Measurements from ENCODE around the gene CAMTA2.

The CAMTA2 gene

DNA sequence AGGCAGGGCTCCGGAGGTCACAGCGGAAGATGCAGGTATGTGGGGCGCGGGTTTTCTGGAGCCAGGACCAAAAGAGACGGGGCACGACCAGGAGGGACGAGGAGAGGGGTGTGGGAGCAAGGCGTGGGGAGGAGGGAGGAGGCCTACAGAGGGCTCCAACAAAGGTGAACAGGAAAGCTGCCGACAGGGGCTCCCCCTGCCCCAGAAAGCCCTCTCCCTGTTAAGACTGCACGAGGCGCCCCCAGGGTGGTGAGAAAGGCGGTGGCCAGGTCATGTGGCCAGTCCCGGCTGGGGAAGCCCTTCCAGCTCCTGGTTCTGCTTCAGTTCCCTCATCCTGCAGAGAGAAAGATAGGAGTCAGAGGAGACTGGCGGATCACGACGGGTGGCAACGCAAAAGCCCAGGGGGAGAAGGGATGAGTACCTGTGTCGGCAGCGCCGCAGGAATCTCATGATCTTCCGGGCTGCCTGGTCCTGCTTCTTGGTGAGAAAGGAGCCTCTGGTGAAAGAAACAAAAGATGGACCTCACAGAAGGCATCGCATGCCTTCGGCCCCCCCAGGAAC is 18.9 kb downstream of the CAMTA2 start:
- peak in 1 of 3 experiments; percentile 29 for DNase-seq (ENCODE audit: low read depth in 2 of 3, low spot score in 2 of 3)

DNA sequence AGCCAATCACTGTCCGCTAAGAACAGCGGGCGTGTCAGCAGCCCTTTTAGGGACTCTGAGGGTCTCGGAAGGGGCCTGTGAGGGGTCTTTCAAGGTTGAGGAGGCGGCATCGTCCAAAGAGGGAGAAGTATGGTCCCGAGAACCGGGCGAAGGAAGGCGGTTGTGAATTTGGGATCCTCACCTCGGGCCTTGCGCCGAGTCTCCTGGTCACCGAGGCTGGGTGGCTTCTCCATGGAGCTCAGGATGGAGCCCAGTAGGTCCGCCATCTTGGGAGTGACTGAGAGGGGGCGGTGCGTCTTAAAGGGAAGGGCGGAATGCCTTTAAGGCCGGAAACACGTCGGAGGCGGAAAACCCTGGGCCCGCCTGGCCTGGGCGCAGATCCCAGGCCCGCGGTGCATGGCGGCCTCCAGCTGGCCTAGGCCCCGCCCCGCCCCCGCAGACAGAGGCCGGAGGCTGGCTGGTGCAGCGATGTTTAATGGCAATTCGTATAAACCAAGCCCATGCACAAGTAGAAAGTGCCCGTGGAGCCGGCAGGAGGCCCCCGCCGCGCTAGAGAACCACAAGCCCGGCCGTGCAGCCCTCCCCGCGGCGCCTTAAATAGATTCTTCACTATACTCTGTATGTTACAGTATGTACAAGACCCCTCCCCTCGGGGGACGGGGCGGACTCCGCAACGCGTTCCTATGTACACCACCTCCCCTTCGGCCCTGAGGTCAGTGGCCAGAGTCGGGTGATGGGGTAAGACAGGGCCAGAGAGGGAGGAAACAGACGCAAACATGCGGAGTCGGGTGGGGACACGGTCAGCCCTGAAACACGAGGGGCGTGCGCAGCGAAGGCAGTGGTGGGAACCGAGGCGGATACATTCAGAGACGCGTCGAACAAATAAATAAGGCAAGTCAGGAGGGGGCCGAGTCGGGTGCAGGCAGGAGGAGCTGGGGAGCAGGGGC is 19.7 kb downstream of the CAMTA2 start, which contains the start of gene SPAG7:
TSS of gene SPAG7 (minus strand) at position 279 of the 947 bp plus-strand sequence. CDS start at position 266, 13 bp downstream.
- peak; percentile 86 to 89 (median 86) for DNase-seq (ENCODE audit: low read depth in 2 of 3, low spot score in 2 of 3)

DNA sequence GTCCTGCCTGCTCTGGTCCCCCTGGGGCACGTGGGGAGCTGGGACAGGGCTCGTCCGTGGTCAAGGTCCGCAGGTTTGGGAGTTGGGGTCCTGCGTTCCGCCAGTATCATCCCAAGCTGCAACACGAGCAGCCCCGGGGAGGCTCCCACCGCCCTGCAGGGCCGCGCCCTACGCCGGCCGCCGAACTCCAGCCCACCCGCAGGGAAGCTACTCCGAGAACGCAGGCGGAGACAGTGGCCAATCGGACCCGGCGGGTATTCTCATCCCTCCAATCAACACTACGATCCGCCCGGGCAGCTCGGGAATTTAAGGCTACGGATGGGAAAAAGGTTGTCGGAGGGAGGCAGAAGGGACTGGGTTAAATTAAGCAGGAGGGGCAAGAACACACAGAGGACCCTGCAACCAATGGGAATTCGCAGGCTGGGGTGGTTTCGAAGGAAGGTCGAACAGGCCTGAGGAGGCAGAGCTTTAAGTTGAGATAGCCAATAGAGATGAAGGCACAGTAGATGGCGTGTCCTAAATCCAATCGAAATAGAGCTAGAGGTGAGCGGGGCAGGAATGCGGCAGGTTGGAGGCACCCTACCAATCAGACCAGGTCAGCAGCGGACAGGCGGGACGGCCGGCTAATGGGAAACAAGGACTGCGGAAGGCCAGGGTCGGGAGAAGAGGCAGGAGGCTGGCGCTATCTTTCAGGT is 20.5 kb downstream of the CAMTA2 start:
- peak; percentile 41 to 84 (median 76) for DNase-seq (ENCODE audit: low read depth in 2 of 3, low spot score in 2 of 3)

DNA sequence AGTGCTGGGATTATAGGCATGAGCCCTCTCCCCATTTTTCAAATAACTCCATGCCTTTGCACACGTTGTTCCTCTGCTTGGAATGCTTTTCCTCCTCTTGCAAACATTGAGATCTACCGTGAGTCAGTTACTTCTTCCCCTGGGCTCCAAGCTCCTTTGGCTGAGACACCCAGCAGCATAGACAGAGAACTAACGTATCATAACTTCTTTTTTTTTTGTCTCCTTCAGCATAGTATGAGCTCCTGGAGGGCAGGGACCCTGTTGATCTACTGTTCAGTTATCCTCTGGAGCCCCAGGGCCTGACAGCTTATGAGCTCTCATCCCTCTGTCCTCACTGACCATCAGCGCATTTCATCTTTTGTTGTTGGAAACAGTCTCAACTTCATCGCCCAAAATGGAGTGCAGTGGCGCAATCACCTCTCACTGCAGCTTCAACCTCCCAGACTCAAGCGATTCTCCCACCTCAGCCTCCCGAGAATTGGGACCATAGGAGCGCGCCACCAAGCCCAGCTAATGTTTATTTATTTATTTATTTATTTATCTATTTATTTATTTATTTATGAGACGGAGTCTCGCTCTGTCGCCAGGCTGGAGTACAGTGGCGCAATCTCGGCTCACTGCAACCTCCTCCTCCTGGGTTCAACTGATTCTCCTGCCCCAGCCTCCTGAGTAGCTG is 22.0 kb downstream of the CAMTA2 start:
- DNase-seq (ENCODE audit: low read depth in 2 of 3, low spot score in 2 of 3), result no peak

DNA sequence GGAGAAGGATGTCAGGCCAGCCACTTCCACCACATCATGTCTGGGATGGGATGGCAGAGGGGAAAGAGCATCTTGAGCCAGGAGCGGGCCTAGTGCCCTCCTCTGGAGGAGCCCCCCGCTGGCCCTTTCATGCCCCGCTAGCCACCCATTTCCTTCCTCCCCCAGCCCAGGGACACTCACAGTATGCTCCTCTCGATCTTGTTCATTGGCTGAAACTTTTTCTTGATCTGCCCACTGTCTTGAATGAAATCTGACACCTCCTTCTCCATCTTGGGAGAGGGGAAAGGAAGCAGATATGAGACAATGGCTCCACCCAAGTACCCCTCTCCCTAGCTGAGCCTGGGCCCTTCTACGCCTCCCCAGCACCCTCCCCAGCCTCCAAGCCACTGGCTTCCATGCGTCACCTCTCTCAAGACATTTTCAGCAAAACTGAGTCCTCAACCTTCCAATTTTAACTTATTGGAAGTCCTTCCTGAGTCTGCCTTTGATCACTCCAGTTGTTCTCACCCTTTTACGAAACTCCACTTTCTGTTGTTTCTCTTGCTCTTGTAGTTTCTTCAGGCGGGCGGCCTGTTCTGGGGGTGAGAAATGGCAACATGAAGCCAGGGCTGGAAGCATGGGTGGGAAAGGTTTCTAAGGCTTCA is 27.1 kb downstream of the CAMTA2 start:
- no peak for DNase-seq (ENCODE audit: low read depth in 2 of 3, low spot score in 2 of 3)

DNA sequence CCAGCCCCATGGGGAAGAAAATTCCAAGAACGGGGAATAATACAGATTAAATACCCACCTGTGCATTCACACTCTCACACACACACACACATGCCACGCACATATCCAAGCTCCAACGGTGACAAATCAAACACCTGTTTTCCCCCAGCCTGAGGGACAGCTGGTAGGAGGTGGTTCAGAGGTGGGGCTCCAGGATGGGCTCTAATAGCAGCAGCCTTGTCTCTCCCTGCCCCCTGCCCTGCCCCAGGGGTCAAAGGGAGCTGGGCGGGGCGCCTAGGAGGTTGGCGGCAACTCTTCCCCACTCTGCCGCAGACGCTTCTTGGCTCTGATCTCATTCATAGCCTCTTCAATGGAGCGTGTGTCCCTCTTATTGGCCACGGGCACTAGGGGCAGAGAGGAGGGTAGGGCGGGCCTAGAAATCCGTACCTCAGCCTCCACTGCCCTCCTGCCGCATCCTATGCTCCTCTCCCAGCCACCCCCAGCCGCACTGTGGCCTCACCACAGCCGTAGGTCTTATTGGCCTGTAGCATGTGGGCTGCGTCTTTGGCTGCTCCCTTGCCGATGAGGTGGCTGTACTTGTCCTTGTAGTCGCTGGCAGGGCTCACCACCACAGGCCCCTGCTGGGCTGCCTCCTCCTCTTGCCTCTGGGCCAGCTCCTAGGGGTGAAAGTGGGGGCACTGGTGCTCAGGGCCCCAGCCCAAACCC is 28.1 kb downstream of the CAMTA2 start:
- DNase-seq (ENCODE audit: low read depth in 2 of 3, low spot score in 2 of 3), result no peak

DNA sequence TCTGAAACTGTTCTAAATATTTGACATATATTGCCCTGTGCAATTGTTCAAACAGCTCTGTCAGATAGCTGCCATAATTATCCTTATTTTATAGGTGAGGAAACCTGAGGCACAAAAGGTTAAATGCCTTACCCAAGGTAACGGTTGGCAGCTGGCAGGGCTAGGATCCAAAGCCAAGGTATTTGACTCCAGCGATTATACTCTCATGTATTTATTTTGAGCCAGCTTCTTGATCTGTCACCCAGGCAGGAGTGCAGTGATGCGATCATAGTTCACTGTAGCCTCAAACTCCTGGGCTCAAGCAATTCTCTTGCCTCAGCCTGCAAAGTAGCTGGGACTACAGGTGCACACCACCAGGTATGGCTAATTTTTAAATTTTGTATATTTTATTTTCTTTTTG is 29.4 kb downstream of the CAMTA2 start:
- DNase-seq (ENCODE audit: low read depth in 2 of 3, low spot score in 2 of 3), result no peak

DNA sequence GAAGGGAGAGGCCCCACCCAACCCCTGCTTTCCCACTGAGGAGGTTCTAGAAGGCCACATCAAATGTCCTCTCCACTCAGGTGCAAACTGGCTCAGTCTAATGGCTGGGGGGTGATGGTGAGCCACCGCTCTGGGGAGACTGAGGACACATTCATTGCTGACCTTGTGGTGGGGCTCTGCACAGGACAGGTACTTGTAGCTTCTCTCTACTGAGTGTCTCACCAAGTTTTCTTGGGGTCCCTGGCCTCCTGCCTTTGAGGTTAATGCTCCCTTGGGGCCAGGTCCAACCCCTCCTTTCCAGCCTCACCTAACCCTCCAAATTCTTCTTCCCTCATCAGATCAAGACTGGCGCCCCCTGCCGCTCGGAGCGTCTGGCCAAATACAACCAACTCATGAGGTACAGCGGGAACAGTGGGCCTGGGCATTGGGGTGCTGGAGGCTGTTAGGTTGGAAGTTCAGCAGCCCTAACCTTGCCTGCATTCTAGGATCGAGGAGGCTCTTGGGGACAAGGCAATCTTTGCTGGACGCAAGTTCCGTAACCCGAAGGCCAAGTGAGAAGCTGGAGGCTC is 30.9 kb downstream of the CAMTA2 start:
- DNase-seq (ENCODE audit: low read depth in 2 of 3, low spot score in 2 of 3), result no peak

DNA sequence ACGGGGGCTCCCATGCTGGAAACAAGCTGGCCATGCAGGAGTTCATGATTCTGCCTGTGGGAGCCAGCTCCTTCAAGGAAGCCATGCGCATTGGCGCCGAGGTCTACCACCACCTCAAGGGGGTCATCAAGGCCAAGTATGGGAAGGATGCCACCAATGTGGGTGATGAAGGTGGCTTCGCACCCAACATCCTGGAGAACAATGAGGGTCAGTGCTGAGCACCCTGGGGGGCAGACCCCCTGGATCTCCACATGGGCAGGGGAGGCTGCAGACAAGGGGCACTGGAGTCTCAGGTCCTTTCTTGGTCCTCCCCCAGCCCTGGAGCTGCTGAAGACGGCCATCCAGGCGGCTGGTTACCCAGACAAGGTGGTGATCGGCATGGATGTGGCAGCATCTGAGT is 32.4 kb downstream of the CAMTA2 start:
- no peak for DNase-seq (ENCODE audit: low read depth in 2 of 3, low spot score in 2 of 3)

DNA sequence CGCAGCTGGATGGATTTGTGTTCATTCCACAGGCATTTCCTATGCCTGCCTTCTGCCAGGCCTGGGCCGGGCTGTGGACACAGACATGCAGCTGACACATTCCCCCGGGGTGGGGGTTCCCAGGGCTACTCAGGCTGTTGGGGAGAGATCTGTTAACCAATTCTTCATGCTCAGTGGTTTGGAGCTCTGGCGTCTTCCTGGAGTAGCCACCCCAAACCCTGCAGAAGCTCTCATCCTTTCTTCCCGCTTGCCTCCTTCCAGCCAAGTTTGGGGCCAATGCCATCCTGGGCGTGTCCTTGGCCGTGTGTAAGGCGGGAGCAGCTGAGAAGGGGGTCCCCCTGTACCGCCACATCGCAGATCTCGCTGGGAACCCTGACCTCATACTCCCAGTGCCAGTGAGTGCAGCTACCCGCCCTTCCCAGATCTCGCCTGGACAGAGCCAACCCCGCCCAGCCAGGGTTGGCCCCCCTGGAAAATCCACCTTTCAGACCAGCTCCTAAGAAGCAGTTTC is 34.0 kb downstream of the CAMTA2 start:
- no peak for DNase-seq (ENCODE audit: low read depth in 2 of 3, low spot score in 2 of 3)

DNA sequence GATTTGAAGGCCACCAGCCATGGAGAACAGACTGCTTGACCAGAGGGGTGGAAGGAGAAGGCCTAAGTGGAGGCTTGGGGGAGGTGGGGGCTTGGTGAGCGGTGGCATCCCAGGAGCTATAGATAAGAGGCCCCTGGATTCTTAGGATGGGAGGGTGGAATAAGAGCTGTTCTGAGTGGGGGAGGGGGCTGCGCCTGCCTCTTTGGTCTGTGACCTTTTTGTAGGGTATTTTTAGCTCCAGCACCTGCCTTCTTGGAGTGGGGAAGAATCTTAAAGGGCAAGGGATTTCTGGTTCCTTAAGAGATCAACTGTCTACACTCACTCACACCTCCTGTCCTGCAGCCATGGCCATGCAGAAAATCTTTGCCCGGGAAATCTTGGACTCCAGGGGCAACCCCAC is 36.0 kb downstream of the CAMTA2 start:
- no peak for DNase-seq (ENCODE audit: low read depth in 2 of 3, low spot score in 2 of 3)

DNA sequence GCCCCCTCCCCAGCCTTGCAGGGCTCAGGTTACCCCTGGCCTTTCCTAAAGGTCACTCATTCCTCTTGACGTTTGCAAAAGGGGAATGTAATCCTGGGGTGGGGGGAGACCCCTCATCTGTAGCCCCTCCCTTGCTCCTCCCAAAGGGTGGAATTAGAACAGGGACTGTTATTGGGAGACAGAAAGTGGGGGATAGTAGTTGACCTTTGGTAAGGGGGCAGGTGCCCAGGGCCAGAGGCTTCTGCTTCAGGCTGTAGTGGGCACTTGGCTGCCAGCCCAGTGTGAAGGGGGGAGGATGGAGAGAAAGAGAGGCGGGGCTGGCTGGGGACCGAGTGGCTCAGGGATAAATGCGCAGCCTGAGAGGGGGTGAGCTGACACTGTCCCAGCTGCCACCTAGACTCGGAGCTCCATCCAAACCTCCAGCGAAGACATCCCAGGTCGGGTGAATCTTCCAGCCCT is 36.7 kb downstream of the CAMTA2 start, which contains the start of gene ENO3:
TSS of gene ENO3 (plus strand) at position 374 of the 459 bp plus-strand sequence. CDS start 711 bp downstream, outside the sequence.
- no peak for DNase-seq (ENCODE audit: low read depth in 2 of 3, low spot score in 2 of 3)

DNA sequence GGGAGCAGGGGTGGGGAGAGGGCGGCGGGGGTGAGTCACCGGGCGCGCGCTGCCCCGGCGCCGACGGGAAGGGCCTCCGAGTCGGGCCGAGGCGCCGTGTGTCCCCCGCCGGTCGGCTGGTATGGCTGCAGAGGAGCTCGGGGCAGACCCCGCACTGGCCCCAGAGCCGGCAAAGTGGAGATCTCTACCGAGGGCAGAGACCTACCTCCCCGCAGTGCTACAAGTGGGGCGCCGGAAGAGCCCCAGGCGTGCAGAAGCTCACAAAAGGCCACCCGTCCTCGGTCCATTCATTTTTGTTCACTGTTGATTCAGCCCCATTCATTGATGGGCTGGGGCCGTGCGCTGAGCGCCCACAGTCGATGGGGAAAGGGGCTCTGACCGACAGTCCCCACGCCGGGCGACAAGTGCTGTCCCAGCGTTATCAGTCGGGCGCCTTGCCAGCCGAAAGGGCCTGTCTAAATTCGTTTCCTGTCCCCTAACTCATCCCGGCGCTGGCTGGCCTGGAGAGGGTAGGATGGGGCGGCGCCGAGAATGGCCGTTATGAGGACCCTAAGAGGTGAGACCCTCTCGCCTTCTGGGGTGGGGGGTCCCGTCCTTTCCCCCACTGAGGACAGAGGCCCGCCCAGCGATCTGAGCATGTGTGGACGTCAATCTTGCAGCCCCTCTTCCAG is 37.3 kb downstream of the CAMTA2 start:
- no peak for DNase-seq (ENCODE audit: low read depth in 2 of 3, low spot score in 2 of 3)

DNA sequence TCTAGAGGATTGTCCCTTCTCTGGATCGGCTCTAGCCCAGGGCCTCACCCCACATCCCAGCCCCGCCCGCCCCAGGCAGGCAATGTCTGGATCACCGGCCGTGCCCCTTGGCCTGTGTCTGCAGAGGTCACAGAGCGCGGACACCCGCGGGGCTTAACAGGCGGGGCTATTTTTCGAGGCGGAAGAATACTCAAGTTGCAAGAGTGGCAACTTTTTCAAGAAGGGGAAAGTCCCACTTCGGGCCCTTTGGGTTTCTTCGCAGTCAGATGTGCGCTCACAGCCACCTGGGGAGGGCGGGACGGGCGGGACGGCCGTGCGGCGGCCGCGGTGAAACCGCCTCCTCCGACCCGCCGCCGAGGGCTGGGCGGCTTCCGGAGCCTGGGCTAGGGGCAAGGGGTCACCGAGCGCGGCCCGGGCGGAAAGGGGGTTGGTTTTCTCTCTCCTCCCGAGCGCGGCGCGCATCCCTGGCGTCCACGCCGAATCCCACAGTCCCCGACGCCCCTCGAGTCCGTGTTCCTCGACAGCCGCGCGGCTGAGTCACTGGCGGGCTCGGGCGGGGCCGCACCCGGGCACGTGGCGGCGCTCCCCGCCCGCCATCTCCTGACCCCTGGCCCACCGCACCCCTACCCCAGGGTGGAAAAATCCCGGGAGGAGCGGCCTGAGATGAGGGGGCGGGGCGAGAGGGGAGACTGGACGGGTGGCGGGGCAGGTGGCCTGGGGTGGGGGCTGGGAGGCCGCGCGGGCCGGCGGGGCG is 38.0 kb downstream of the CAMTA2 start:
- peak; percentile 57 to 71 (median 69) for DNase-seq (ENCODE audit: low read depth in 2 of 3, low spot score in 2 of 3)

DNA sequence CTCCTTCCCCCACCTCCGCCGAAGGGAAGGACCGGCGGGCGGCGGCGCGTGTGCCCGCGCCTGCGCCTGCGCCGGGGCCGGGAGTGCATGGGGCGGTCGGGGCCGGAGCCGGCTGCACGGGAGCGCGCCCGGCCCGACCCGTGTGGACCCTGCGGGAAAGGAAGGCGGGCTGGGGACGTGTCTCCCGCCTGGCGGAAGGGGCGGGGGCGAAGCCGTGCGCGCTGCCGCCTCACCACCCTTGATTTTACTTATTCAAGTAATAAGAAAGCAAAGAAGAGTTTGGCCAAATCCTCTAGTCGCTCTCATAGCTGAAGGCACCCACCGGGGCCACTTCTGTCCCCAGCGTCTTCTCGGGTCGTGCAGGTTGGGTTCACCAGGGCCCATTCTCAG is 38.5 kb downstream of the CAMTA2 start:
- peak in 2 of 3 experiments; percentile 57 to 68 for DNase-seq (ENCODE audit: low read depth in 2 of 3, low spot score in 2 of 3)

DNA sequence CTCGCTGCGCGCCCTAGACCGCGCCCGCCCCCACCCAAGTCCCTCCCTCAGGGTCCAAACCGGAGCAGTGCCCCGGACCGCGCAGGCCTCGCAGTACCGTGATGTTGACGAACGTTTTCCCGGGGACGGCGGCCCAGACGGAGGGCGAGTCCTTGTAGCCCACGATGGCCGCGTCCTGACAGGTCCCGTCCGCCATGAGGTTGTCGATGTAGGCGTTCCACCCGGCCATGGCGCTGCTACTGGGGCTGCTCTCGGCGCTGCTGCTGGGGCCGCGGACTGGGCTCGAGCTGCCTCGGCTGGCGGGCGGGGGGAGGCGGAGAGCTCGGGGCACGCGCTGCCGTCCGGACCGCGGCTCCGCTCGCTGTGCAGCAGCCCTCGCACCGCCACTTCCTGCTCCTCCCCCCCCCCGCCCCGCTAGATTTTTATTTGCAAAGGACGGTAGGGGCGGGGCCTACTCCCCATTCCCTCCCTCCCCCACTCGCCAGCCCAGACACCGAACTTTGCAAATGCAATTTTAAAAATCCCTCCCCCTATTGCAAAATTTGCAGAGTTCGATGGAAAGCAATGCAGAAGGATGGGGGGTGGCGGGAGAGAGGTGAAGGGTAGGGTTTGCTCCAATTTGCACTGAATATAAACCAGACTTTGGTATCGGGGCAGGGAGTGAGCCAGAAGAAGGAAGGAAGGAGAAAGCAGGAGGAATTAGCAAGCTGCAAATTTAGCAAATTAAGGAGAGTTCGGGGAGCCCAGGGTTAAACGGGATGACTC is 39.1 kb downstream of the CAMTA2 start, which contains the start of gene PFN1:
TSS of gene PFN1 (minus strand) at position 365 of the 765 bp plus-strand sequence. CDS start at position 229, 136 bp downstream.
- DNase-seq (ENCODE audit: low read depth in 2 of 3, low spot score in 2 of 3), result peak; percentile 64 to 81 (median 69)
